ENCODE results near the gene LMX1B.

Gene LMX1B

GRCh38 chr9:126605792-126606482 lies 7.8 kb upstream of the LMX1B start:
- FAIRE-seq = no peak

GRCh38 chr9:126606483-126606870 lies 7.3 kb upstream of the LMX1B start:
- FAIRE-seq = no peak

GRCh38 chr9:126607086-126607485 lies 6.6 kb upstream of the LMX1B start:
- FAIRE-seq = no peak

GRCh38 chr9:126607731-126608130 lies 6.0 kb upstream of the LMX1B start:
- no peak for FAIRE-seq

GRCh38 chr9:126608551-126608950 lies 5.2 kb upstream of the LMX1B start:
- FAIRE-seq = no peak

GRCh38 chr9:126609191-126609590 lies 4.5 kb upstream of the LMX1B start:
- FAIRE-seq = no peak

- FAIRE-seq = no peak
Measured at GRCh38 chr9:126609711-126610388, 3.9 kb upstream of the LMX1B start.

GRCh38 chr9:126611193-126611591 lies 2.5 kb upstream of the LMX1B start:
- no peak for FAIRE-seq

- no peak for FAIRE-seq
Measured at GRCh38 chr9:126611592-126612325, 2.0 kb upstream of the LMX1B start.

GRCh38 chr9:126612326-126612812 lies 1.4 kb upstream of the LMX1B start:
- FAIRE-seq = no peak

GRCh38 chr9:126612813-126613641 lies 701 bp upstream of the LMX1B start:
- FAIRE-seq = no peak

GRCh38 chr9:126614088-126614454 lies 343 bp downstream of the LMX1B start:
- no peak for FAIRE-seq

- no peak for FAIRE-seq
Measured at GRCh38 chr9:126614455-126615244, 922 bp downstream of the LMX1B start.

- FAIRE-seq = no peak
Measured at GRCh38 chr9:126615245-126615790, 1.6 kb downstream of the LMX1B start.

GRCh38 chr9:126615791-126616447 lies 2.2 kb downstream of the LMX1B start:
- FAIRE-seq = no peak

GRCh38 chr9:126616521-126616976 lies 2.8 kb downstream of the LMX1B start:
- no peak for FAIRE-seq

GRCh38 chr9:126617003-126617822 lies 3.5 kb downstream of the LMX1B start:
- FAIRE-seq = no peak

GRCh38 chr9:126617823-126618165 lies 4.1 kb downstream of the LMX1B start:
- FAIRE-seq = no peak

GRCh38 chr9:126618190-126618584 lies 4.5 kb downstream of the LMX1B start:
- FAIRE-seq = no peak
